ENCODE data around the gene ABCC5.
"Not testable (repeated sequence)": the region's sequence is repeated elsewhere in the genome, so short reads cannot be mapped to it uniquely, and the experiment has no call there.

Gene ABCC5

GRCh38 chr3:184017672-184018423, at the start of gene ABCC5:
Gene ABCC5, minus strand, starts transcription at chr3:184017884. Its CDS starts 3,492 bp downstream, at chr3:184014392.
- DNase-seq (ENCODE audit: low spot score): peak; percentile 83

GRCh38 chr3:184066211-184066610, 48.5 kb upstream of the ABCC5 start:
- no peak for DNase-seq (ENCODE audit: low spot score)

- no peak for DNase-seq (ENCODE audit: low spot score)
Observed at GRCh38 chr3:184062637-184063036, 45.0 kb upstream of the ABCC5 start.

GRCh38 chr3:184059424-184059823, 41.7 kb upstream of the ABCC5 start:
- no peak for DNase-seq (ENCODE audit: low spot score)

- DNase-seq (ENCODE audit: low spot score): no peak
Observed at GRCh38 chr3:184058029-184058428, 40.3 kb upstream of the ABCC5 start.

GRCh38 chr3:184052767-184053166, 35.1 kb upstream of the ABCC5 start, which contains the start of gene HTR3C:
Gene HTR3C, plus strand, starts transcription at chr3:184053047. Its CDS starts 34 bp downstream, at chr3:184053081.
- no peak for DNase-seq (ENCODE audit: low spot score)

- no peak for DNase-seq (ENCODE audit: low spot score)
Observed at GRCh38 chr3:184050217-184050847, 32.6 kb upstream of the ABCC5 start.

GRCh38 chr3:184045995-184046394, 28.3 kb upstream of the ABCC5 start:
- DNase-seq (ENCODE audit: low spot score): no peak

GRCh38 chr3:184042617-184043016, 24.9 kb upstream of the ABCC5 start:
- no peak for DNase-seq (ENCODE audit: low spot score)

GRCh38 chr3:184040010-184040409, 22.3 kb upstream of the ABCC5 start:
- DNase-seq (ENCODE audit: low spot score): peak; percentile 42

- DNase-seq (ENCODE audit: low spot score): no peak
Observed at GRCh38 chr3:184039414-184039813, 21.7 kb upstream of the ABCC5 start.

GRCh38 chr3:184038307-184038706, 20.6 kb upstream of the ABCC5 start:
- DNase-seq (ENCODE audit: low spot score): not testable (repeated sequence)

GRCh38 chr3:184037816-184038215, 20.1 kb upstream of the ABCC5 start:
- DNase-seq (ENCODE audit: low spot score): no peak

- DNase-seq (ENCODE audit: low spot score): no peak
Observed at GRCh38 chr3:184031187-184031792, 13.6 kb upstream of the ABCC5 start, which contains the start of gene HTR3D. Gene HTR3D, plus strand, starts transcription at chr3:184031742. Its CDS starts 0 bp downstream, at chr3:184031742.

- DNase-seq (ENCODE audit: low spot score): no peak
Observed at GRCh38 chr3:184030536-184030935, 12.9 kb upstream of the ABCC5 start.

- DNase-seq (ENCODE audit: low spot score): no peak
Observed at GRCh38 chr3:184029443-184029842, 11.8 kb upstream of the ABCC5 start.

- DNase-seq (ENCODE audit: low spot score): not testable (repeated sequence)
Observed at GRCh38 chr3:184028275-184028890, 10.7 kb upstream of the ABCC5 start.

- DNase-seq (ENCODE audit: low spot score): not testable (repeated sequence)
Observed at GRCh38 chr3:184025256-184025655, 7.6 kb upstream of the ABCC5 start.

- no peak for DNase-seq (ENCODE audit: low spot score)
Observed at GRCh38 chr3:184022323-184022722, 4.6 kb upstream of the ABCC5 start.

GRCh38 chr3:184018424-184018973, 815 bp upstream of the ABCC5 start:
- no peak for DNase-seq (ENCODE audit: low spot score)

GRCh38 chr3:184016811-184017671, 643 bp downstream of the ABCC5 start:
- peak; percentile 56 for DNase-seq (ENCODE audit: low spot score)
